ENCODE data around the gene MEI4. TPM values are rescaled to one million over a fixed set of nuclear protein-coding genes. Genes with fewer than 3 reads are reported as not detected.

Gene MEI4
- total RNA-seq, 2 donors from 2014 or later: not detected

GRCh38 chr6:77853401-77853800 is 200.6 kb downstream of the MEI4 start:
- Histone ChIP-seq H3K36me3 (no peaks in the 10 kb centered on the region), H3K4me1 (ENCODE audit: control insufficient read depth in 1 of 2, low read depth in 2 of 2) (no peaks in the 10 kb centered on the region), H3K4me3 (no peak overlapping the region), H3K9me3 (no peaks in the 10 kb centered on the region), H3K27ac (no peak overlapping the region), H3K27me3 (replicated peaks; ENCODE audit: insufficient read depth) (no peaks in the 10 kb centered on the region)
- DNase-seq (ENCODE audit: low spot score) (no peak), ATAC-seq (ENCODE audit: insufficient number of reproducible peaks, low FRiP score, low read depth) (no peak)
- TF ChIP-seq, protein P1, sequence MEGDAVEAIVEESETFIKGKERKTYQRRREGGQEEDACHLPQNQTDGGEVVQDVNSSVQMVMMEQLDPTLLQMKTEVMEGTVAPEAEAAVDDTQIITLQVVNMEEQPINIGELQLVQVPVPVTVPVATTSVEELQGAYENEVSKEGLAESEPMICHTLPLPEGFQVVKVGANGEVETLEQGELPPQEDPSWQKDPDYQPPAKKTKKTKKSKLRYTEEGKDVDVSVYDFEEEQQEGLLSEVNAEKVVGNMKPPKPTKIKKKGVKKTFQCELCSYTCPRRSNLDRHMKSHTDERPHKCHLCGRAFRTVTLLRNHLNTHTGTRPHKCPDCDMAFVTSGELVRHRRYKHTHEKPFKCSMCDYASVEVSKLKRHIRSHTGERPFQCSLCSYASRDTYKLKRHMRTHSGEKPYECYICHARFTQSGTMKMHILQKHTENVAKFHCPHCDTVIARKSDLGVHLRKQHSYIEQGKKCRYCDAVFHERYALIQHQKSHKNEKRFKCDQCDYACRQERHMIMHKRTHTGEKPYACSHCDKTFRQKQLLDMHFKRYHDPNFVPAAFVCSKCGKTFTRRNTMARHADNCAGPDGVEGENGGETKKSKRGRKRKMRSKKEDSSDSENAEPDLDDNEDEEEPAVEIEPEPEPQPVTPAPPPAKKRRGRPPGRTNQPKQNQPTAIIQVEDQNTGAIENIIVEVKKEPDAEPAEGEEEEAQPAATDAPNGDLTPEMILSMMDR (IDR thresholded peaks at IDR 0.05): no peak

GRCh38 chr6:77856391-77856790 is 203.6 kb downstream of the MEI4 start:
- H3K27ac ChIP-seq: no peak overlapping the region
- no peaks in the 10 kb centered on the region for H3K9me3 ChIP-seq
- no peaks in the 10 kb centered on the region for H3K27me3 ChIP-seq (replicated peaks; ENCODE audit: insufficient read depth)
- H3K4me3 ChIP-seq: no peak overlapping the region
- H3K36me3 ChIP-seq: no peaks in the 10 kb centered on the region
- TF ChIP-seq, protein P1 (IDR thresholded peaks at IDR 0.05): no peak
- no peak for DNase-seq (ENCODE audit: low spot score)
- no peak for ATAC-seq (ENCODE audit: insufficient number of reproducible peaks, low FRiP score, low read depth)
- H3K4me1 ChIP-seq (ENCODE audit: control insufficient read depth in 1 of 2, low read depth in 2 of 2): no peaks in the 10 kb centered on the region

DNA sequence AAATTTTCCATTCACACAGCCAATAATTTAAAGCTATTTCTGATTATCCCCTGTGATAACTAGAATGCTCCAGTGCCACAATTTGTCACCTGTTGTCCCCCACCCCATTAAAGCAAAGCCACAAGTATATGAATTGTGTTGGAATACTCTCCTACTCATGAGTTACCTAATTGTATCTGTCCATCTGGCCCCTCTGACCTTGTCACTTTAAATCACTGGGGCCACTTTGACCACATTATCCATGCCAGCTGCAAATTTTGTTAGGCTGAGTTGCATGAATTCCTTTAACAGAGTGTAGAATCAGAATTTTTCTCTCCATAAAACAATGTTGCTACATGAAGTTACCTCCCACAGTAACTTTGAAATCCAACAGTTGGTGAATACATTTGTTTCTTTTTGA is 204.6 kb downstream of the MEI4 start:
- no peaks in the 10 kb centered on the region for H3K27me3 ChIP-seq (replicated peaks; ENCODE audit: insufficient read depth)

GRCh38 chr6:77876300-77876699 is 223.5 kb downstream of the MEI4 start:
- TF ChIP-seq, protein P1 (IDR thresholded peaks at IDR 0.05): no peak
- Histone ChIP-seq H3K27me3 (replicated peaks; ENCODE audit: insufficient read depth) (no peaks in the 10 kb centered on the region), H3K27ac (no peak overlapping the region), H3K9me3 (no peaks in the 10 kb centered on the region), H3K36me3 (no peaks in the 10 kb centered on the region), H3K4me1 (ENCODE audit: control insufficient read depth in 1 of 2, low read depth in 2 of 2) (no peaks in the 10 kb centered on the region), H3K4me3 (no peak overlapping the region)
- DNase-seq (ENCODE audit: low spot score): no peak
- no peak for ATAC-seq (ENCODE audit: insufficient number of reproducible peaks, low FRiP score, low read depth)

More for the DNA sequence above, 204.6 kb downstream of the MEI4 start:
- Histone ChIP-seq H3K36me3 (no peaks in the 10 kb centered on the region), H3K4me1 (ENCODE audit: control insufficient read depth in 1 of 2, low read depth in 2 of 2) (no peaks in the 10 kb centered on the region), H3K4me3 (no peak overlapping the region), H3K9me3 (no peaks in the 10 kb centered on the region), H3K27ac (no peak overlapping the region)
- DNase-seq (ENCODE audit: low spot score) (no peak), ATAC-seq (ENCODE audit: insufficient number of reproducible peaks, low FRiP score, low read depth) (no peak)
- TF ChIP-seq, protein P1 (IDR thresholded peaks at IDR 0.05): no peak

DNA sequence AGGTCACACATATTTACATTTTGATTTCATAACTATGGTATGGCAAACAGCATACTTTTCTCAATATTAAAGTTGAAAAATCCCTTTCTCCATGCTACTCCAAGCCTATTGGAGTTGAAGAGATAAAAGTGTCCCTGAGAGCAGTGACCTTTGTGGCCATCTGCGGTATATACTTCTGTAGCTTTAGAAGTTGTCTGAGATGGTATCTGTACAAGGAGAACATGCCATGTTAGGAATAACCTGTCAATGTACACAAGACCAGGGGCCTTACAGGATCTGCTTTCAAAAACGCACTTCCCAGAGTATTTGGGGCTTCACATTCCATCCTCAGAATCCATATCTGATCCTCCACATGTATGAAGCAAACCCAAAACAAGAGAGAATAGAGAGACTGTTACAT is 226.7 kb downstream of the MEI4 start:
- no peaks in the 10 kb centered on the region for H3K36me3 ChIP-seq
- no peaks in the 10 kb centered on the region for H3K9me3 ChIP-seq
- TF ChIP-seq, protein P1 (IDR thresholded peaks at IDR 0.05): no peak
- H3K27me3 ChIP-seq (replicated peaks; ENCODE audit: insufficient read depth): no peaks in the 10 kb centered on the region
- ATAC-seq (ENCODE audit: insufficient number of reproducible peaks, low FRiP score, low read depth) (no peak), DNase-seq (ENCODE audit: low spot score) (no peak)
- no peaks in the 10 kb centered on the region for H3K4me1 ChIP-seq (ENCODE audit: control insufficient read depth in 1 of 2, low read depth in 2 of 2)
- no peak overlapping the region for H3K27ac ChIP-seq
- H3K4me3 ChIP-seq: no peak overlapping the region
